Measurements from ENCODE around the gene TRERF1.
"Not testable (repeated sequence)": the region's sequence is repeated elsewhere in the genome, so short reads cannot be mapped to it uniquely, and the experiment has no call there.

Gene TRERF1

DNA sequence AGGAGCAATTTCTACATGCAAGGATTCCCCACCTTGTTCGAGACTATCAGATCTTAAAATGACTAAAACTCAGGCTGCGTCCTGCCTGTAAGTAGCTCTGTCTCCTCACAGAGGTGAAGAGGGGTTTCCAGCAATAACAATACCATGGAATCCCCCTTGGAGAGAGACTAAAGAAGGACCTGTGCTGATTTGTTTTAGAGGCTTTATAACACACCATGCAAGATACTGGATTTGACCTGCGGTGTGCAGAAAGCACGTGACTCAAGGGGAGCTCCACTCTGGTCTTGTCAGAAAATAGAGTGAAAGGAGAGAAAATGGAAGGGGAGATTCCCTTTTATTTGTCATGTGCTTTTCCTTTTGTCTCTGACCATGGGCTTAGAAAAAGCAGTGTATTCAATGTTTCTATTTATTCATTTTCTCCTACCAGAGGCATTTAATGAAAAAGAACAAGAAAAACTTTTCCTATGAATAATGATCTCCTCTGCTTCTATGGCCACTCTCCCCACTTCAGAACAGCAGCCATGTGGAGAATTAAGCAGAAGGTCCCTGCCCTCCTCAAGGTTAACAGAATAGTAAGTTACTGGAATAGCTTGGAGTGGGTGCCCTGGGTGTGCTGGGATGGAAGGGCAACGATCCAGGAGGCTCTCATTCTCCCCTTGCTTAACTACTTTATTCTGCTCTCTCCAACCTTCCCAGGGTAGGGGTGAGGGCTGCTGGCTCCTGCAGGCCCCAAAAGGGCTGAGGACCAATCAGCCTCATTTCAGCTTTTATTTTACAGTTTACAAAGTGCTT lies 214.8 kb downstream of the TRERF1 start:
- DNase-seq, result no peak

DNA sequence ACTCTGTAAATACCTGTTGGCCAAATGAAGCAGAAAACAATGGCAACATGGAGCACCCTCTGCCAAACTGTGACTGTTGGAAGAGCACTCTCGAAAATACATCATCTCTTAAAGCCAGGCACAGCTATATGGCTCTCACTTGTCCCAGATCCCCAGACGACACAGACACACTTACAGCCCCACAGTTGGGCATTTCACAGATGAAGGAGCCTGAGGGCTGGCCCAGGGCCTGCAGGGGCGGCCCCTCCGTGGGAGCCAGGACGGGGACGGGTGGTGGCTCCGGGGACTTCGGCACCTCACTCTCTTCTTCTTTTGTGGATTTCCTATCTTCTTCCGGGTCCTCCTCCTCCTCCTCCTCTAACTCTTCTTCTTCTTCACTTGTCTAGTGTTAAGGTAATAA lies 215.7 kb downstream of the TRERF1 start:
- DNase-seq, result no peak

- DNase-seq, result no peak
These were observed 219.7 kb downstream of the TRERF1 start for GRCh38 chr6:42232035-42232434.

DNA sequence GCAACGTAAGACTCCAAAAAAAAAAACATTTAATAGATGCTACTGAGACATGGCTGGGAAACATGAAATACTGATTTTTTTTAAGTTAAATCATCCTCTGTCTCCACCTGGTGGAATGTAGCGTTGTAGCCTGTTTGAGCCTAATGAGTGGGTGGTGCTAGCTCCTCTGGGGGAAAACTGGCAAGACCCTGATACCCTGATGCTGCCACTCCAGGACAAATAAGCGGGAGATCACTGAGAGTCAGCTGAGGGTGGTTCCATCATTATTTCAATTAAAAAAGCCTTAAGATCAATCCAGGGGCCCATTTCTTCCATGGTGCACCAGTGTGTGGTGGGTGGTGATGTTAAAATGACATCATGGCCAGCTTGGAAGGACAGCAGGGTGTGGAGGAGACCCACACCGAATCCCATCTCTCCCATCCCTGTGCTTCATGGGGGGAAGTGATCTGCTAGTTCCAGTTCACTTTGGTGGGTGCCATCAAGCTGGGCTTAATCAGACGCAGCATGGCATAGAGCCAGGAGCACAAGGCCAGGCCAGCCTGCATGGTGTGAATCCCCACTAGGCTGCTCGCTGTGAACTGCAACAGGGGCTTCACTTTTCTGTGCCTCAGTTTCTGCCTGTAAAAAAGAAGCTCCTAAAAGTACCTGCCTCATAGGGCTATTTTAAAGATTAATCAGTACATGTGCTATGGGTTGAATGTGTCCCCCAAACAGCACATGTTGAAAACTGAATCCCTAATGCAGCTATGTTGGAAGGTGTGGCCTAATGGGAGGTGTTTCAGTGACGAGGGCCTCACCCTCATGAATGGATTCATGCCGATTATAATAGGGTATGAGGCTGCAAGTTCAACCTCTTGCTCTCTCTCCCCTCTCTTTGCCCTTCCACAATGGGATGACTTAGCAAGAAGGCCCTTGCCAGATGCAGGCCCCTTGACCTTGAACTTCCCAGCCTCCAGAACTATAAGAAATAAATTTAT lies 221.1 kb downstream of the TRERF1 start:
- DNase-seq, result no peak

GRCh38 chr6:42229506-42230119 lies 222.1 kb downstream of the TRERF1 start:
- no peak for DNase-seq

DNA sequence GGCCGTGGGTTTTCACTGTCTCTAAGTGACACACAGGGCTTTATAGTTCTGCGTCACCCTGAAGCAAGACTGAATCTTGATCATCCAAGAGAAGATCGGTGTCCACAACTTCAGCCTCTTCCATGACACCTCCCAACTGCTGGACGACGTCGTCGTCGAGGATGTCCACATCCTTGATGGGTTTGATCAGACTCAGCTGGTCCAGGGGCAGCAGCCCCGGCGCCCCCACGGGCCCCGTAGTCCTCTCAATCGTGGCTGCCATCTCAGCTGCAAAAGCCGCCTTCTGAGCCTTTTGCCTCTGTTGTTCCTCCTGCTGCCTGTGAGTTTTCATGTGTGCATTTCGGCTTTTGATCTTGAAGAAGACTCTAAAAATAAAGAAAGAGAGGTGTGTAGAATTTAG lies 223.4 kb downstream of the TRERF1 start:
- DNase-seq, result no peak

GRCh38 chr6:42227173-42227850 lies 224.4 kb downstream of the TRERF1 start:
- DNase-seq, result no peak

DNA sequence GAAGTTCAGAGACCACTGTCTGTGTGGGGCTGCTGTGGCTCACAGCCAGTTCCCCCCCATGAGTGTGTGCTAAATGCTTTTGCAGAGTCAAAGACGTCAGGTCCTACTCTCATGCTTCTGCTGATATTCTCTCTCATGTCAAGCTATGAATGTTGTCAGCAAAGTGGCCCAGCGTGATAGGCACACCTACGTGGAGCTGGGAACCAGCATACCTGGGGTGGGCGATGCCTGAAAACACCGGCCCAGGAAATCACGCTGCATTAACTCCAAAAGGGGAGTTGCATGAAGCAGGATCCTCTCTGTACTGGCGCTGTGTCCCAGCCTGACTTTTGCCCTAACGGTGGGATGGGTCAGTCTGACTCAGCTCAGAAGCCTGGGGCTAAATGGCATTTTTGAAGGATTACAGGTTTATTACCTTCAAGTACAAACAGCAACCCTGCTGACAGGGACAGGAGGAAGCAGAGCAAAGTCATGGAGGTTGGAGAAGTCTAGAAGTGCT lies 225.0 kb downstream of the TRERF1 start:
- DNase-seq, result no peak

GRCh38 chr6:42226161-42226611 lies 225.5 kb downstream of the TRERF1 start:
- no peak for DNase-seq

GRCh38 chr6:42225419-42225818 lies 226.3 kb downstream of the TRERF1 start:
- no peak for DNase-seq

DNA sequence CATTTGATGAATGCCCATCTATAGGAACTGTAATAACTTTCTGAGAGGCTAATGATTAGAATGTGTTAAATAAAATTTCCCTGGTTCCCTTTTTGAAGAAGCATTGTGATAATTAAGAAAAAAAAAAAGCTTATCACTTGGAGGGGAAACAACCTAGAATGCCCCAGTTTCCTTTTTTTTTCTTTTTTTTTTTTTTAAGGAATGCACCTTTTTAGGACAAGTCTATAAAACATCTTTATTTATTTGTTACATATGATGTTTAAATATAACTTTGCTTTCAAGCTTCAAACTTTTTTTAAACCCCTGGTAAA lies 226.7 kb downstream of the TRERF1 start:
- DNase-seq, result no peak

GRCh38 chr6:42224222-42225028 lies 227.3 kb downstream of the TRERF1 start:
- DNase-seq, result no peak

- DNase-seq, result no peak
These were observed 229.3 kb downstream of the TRERF1 start for GRCh38 chr6:42222448-42222847.

DNA sequence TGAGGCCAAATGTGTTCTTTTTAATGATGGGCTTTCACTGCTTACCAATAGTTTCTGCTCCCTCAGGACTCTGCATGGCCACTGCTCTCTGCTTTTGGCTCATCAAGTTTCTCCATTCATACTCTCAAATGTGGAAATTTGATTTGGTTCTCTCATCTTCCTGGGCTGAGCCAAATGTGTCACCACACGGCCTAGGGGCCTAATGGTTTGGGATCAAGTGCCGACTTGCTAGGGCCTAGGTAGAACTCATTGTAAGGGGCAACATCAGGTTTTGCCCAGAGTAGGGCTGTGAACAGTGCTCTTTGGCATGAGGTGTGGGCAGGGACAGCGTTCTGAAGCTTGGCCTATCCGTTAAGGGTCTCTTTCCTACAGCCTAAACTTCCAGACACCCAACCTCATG lies 230.2 kb downstream of the TRERF1 start:
- DNase-seq, result no peak

DNA sequence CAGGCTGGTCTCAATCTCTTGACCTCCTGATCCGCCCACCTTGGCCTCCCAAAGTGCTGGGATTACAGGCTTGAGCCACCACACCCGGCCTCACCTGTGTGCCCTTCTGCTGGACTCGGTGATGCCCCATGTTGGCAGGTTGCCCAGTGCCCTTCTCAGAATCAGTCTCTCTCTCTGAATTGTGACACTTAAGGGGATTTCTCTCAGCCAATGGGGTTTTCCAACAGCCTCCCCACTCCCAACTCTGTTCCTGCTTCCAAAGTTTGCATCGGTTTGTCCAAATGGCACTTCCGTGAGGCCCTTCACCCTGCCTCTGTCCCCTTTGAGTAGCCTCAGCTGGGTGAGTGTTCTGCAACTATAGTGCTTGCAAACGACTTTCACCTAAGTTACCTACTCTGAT lies 230.9 kb downstream of the TRERF1 start:
- DNase-seq, result no peak

- DNase-seq, result peak; percentile 96
These were observed 234.0 kb downstream of the TRERF1 start, which contains the start of gene MRPS10 for GRCh38 chr6:42217519-42218367. Gene MRPS10, minus strand, starts transcription at chr6:42217861. Its CDS starts 12 bp downstream, at chr6:42217849.

DNA sequence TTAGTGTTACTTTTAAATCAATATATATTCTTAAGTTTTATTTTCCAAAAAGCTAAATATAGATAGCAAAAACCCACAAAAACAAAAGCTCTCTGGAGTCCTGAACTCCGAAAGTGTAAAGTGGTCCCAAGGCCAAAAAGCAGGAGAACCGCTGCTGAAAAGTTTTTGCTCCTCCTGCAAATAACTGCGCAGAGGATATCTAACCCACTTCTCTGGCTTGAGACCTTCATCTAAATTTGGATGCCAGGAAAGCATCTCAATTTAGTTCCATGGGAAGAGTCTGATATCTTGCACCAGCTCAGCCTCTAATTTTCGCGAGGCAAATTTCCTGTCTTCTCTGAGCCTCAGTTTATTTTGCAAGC lies 234.6 kb downstream of the TRERF1 start:
- DNase-seq, result no peak

DNA sequence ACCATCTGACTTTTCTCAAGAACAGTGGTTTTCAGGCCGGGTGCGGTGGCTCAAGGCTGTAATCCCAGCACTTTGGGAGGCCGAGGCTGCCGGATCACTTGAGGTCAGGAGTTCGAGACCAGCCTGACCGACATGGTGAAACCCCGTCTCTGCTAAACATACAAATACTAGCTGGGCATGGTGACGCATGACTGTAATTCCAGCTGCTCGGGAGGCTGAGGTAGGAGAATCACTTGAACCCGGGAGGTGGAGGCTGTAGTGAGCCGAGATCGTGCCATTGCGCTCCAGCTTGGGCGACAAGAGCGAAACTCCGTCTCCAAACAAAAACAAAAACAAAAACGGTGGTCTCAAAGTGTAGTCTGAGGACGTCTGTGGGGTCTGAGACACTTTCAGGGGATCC lies 235.2 kb downstream of the TRERF1 start:
- DNase-seq, result not testable (repeated sequence)

DNA sequence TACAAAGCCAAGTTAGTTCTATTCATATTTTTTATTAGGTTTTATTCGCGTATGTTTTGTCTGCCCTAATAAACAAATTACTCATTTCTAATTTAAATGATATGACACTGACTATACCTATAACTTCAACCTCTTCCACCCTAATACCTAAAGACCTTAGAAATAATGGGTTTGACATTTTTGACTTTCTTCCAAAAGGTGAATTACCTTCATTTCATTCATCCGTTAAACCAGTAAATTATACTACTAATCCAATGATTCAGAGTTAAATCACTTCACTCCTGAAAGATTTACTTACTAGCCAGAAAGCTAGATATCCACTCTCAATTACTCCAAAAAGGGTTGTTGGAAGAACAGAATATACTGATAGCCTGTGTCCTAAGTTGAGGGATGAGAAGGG lies 239.3 kb downstream of the TRERF1 start:
- DNase-seq, result no peak

DNA sequence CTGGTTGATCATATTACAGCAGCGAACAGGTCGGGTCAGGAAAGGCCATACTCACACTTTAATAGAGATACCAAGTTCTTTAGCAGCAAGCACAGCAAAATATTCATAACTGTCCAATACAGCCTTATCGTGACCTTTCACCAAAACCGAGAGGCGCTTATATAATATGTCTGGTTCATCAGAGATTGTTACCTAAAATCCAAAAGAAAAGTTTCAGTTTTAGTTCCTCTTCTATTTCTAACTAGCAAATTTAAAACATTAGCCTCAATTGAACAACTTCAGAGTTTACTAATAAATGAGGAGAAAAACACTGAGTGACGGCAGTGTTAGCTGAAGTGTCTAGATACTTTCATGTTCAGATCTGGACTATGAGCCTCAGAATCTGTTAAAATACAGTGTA lies 240.0 kb downstream of the TRERF1 start:
- DNase-seq, result no peak

GRCh38 chr6:42210551-42210950 lies 241.2 kb downstream of the TRERF1 start:
- no peak for DNase-seq

Data from right hindlimb (tissue), 1 donor.